HG03045 (cell line): ENCODE data around the gene HINFP.
"Not testable (repeated sequence)": the region's sequence is repeated elsewhere in the genome, so short reads cannot be mapped to it uniquely, and the experiment has no call there.

Source experiments
- ATAC-seq: cut with Tn5 transposase; IDR thresholded peaks from one replicate; pipeline ENCODE4 v1.9.1; 2021; ENCODE audit warnings: mild to moderate bottlenecking, moderate library complexity; ENCODE audit not compliant: unreplicated experiment

Gene HINFP

DNA sequence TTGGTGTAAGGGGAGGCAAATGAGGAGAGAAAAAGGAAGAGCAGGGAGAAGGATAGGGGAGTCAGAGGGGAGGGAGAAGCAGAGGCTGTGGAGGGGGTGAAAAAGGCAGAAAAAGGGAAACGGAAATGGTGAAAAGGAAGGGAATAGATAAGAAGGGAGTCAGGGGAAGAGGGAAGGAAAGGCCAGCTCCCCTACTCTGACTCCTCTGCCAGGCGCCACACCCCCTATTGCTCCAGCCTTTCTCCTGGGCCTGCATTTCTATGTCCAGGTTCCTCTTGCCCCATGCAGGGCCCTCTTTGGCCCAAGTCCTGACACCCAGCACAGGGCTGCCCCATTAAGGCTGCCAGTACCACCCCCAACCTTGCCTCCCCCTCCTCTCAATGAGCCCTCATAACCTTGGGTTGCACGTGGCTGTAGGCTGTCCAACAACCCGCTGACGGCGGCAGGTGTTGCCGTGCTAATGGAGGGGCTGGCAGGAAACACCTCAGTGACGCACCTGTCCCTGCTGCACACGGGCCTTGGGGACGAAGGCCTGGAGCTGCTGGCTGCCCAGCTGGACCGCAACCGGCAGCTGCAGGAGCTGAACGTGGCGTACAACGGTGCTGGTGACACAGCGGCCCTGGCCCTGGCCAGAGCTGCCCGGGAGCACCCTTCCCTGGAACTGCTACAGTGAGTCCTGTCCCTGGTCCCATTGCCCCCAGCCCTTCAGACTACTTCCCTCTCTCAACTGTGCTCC lies 60.5 kb downstream of the HINFP start:
- no peak for ATAC-seq

DNA sequence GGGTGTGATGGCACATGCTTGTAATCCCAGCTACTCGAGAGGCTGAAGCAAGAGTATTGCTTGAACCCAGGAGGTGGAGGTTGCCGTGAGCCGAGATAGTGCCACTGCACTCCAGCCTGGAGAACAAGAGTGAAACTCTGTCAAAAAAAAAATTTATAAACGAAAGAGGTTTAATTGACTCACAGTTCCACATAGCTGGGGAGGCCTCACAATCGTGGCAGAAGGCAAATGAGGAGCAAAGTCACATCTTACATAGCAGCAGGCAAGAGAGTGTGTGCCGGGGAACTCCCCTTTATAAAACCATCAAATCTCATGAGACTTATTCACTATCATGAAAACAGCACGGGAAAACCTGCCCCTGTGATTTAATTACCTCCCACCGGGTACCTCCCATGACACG lies 63.0 kb downstream of the HINFP start:
- not testable (repeated sequence) for ATAC-seq
